B cell (primary cell): ENCODE measurements around the gene CNNM4. TPM values are rescaled to one million over a fixed set of nuclear protein-coding genes. Genes with fewer than 3 reads are reported as not detected.
A peak's percentile ranks its signal among the peaks of the same experiment; 100 is the strongest.

ENCODE experiments used
- ATAC-seq: fragments of 200-7000 bp; cut with Tn5 transposase; one replicate; pipeline ENCODE4 v1.10.0; 2021; ENCODE audit warnings: low read depth, mild to moderate bottlenecking, moderate number of reproducible peaks, moderate library complexity
- CTCF ChIA-PET: fragments of 350-600 bp; sonication (Branson Sonifier 250); formaldehyde crosslinking; loops from one replicate; lab custom pipeline; 2021; ENCODE audit warnings: antibody characterized with exemption, inconsistent platforms; lab: Charles Lee
- POLR2A ChIA-PET: fragments of 350-600 bp; sonication (Branson Sonifier 250); formaldehyde crosslinking; loops from one replicate; lab custom pipeline; 2021; ENCODE audit warnings: antibody characterized with exemption; lab: Charles Lee
- DNase-seq: peaks from one replicate; pipeline ENCODE4 v3.0.0; 2013
- H2AFZ ChIP-seq: 2 replicates; pipeline ENCODE4 v1.6.1; 2012; ENCODE audit warnings: mild to moderate bottlenecking, low read depth, low read length; ENCODE audit not compliant: insufficient read depth, poor library complexity, severe bottlenecking
- H3K27ac ChIP-seq, 2 donors: 1 replicate in 1 of 2; 2 replicates in 1 of 2; pipeline ENCODE4 v1.5.1; 2012 to 2013; ENCODE audit warnings: low read length in 2 of 2, mild to moderate bottlenecking in 2 of 2, moderate library complexity in 1 of 2
- H3K27me3 ChIP-seq, 4 experiments: fragments of 200-600 bp in 1 of 4; sonication (generic) in 1 of 4; replicated peaks in 1 of 4; 1 replicate in 2 of 4; 2 replicates in 2 of 4; pipeline versions ENCODE4 v1.6.1 to v1.7.0; 2013 to 2016; ENCODE audit warnings: low read length in 3 of 4, mild to moderate bottlenecking in 2 of 4, mixed read lengths in 1 of 4, moderate library complexity in 1 of 4; ENCODE audit not compliant: insufficient read depth in 4 of 4, control insufficient read depth in 3 of 4; ENCODE audit errors: control extremely low read depth in 1 of 4
- H3K36me3 ChIP-seq, 2 experiments: replicated peaks in 1 of 2; 1 replicate in 1 of 2; 2 replicates in 1 of 2; pipeline versions ENCODE4 v1.6.1 to v1.7.1; 2013; ENCODE audit warnings: low read length in 1 of 2; ENCODE audit not compliant: insufficient read depth in 2 of 2, control insufficient read depth in 1 of 2; ENCODE audit errors: control extremely low read depth in 1 of 2, extremely low read depth in 1 of 2
- H3K4me1 ChIP-seq, 2 donors: fragments of 200-600 bp in 1 of 2; sonication (generic) in 1 of 2; 1 replicate in 1 of 2; 2 replicates in 1 of 2; pipeline versions ENCODE4 v1.5.1 to v1.6.1; 2013 to 2017; ENCODE audit warnings: low read length in 2 of 2; ENCODE audit not compliant: control insufficient read depth in 2 of 2, insufficient read depth in 2 of 2
- H3K4me2 ChIP-seq: replicated peaks from 2 replicates; pipeline ENCODE3; 2012; ENCODE audit warnings: mild to moderate bottlenecking, low read depth, low read length; ENCODE audit not compliant: poor library complexity, severe bottlenecking
- H3K4me3 ChIP-seq, 5 experiments: fragments of 200-600 bp in 1 of 5; sonication (generic) in 1 of 5; 1 replicate in 3 of 5; 2 replicates in 2 of 5; pipeline versions ENCODE4 v1.5.1 to v1.7.0; 2011 to 2016; ENCODE audit warnings: low read length in 4 of 5, mild to moderate bottlenecking in 4 of 5, low read depth in 2 of 5, control low read depth in 1 of 5, moderate library complexity in 1 of 5; ENCODE audit not compliant: insufficient read depth in 1 of 5; ENCODE audit errors: control extremely low read depth in 1 of 5, extremely low read depth in 1 of 5
- H3K79me2 ChIP-seq: fragments of 200-600 bp; sonication (generic); one replicate; pipeline ENCODE4 v1.6.0; 2016; ENCODE audit warnings: low read length; ENCODE audit not compliant: control insufficient read depth, insufficient read depth
- H3K9ac ChIP-seq: fragments of 200-600 bp; sonication (generic); 2 replicates; pipeline ENCODE4 v1.6.1; 2017; ENCODE audit warnings: mild to moderate bottlenecking, low read length, moderate library complexity
- H3K9me3 ChIP-seq, 3 donors: one replicate each; pipeline versions ENCODE4 v1.6.1 to v1.7.1; 2013; ENCODE audit warnings: low read length in 2 of 3; ENCODE audit not compliant: control insufficient read depth in 2 of 3, insufficient read depth in 1 of 3; ENCODE audit errors: control extremely low read depth in 1 of 3
- H4K20me1 ChIP-seq: 2 replicates; pipeline ENCODE4 v1.6.0; 2012; ENCODE audit warnings: mild to moderate bottlenecking, low read length; ENCODE audit not compliant: insufficient read depth, control insufficient read depth, poor library complexity, severe bottlenecking
- H3K27ac Mint-ChIP-seq: one replicate; pipeline ENCODE4 v1.8.0; 2021; ENCODE audit warnings: mixed read lengths
- H3K27me3 Mint-ChIP-seq: one replicate; pipeline ENCODE4 v1.8.0; 2021; ENCODE audit warnings: mixed read lengths
- H3K4me1 Mint-ChIP-seq: one replicate; pipeline ENCODE4 v1.8.0; 2021; ENCODE audit warnings: mixed read lengths
- H3K4me3 Mint-ChIP-seq: one replicate; pipeline ENCODE4 v1.8.0; 2021; ENCODE audit warnings: mixed read lengths
- H3K9me3 Mint-ChIP-seq: one replicate; pipeline ENCODE4 v1.8.0; 2022; ENCODE audit warnings: mixed read lengths; ENCODE audit not compliant: insufficient read depth
- EZH2 ChIP-seq: IDR thresholded peaks from 2 replicates; pipeline ENCODE4 v1.6.1; 2012; ENCODE audit warnings: borderline replicate concordance, low read depth, mild to moderate bottlenecking, moderate library complexity, low read length; ENCODE audit not compliant: insufficient read depth, poor library complexity, severe bottlenecking
- WGBS: methylation state at CpG from one replicate; pipeline ENCODE4 v1.1.5; 2013; ENCODE audit warnings: missing lambda C conversion rate; ENCODE audit not compliant: insufficient coverage; 5-methylcytosine and 5-hydroxymethylcytosine counted together
- intact Hi-C: fragments of 100-400 bp; cut with micrococcal nuclease; formaldehyde crosslinking; loops from one replicate; pipeline ENCODE4 v1.10.0; 2022
- polyA plus RNA-seq: library from polyadenylated mRNA; depleted of rRNA; stranded (reverse); fragments of >200 nt; gene quantifications from 2 replicates; pipeline ENCODE4 v1.2.3, GENCODE V29; 2012
- total RNA-seq, 2 donors: library from RNA; stranded (reverse); fragments of 120-200 nt in 1 of 2; gene quantifications; 1 replicate in 1 of 2; 2 replicates in 1 of 2; pipeline versions ENCODE4 v1.2.3 to v1.2.4, GENCODE V29; 2013 to 2022
- TF ChIP-seq, protein P1 (sequence below): fragments of 200-600 bp; IDR thresholded peaks from one replicate; pipeline ENCODE4 v1.8.0; 2022; ENCODE audit warnings: antibody characterized with exemption, mild to moderate bottlenecking

The CNNM4 gene
- total and polyA plus RNA-seq, 2 donors (not counting 1 experiment from before 2014, with no cell fraction given): 15.1 to 24.0 TPM

DNA sequence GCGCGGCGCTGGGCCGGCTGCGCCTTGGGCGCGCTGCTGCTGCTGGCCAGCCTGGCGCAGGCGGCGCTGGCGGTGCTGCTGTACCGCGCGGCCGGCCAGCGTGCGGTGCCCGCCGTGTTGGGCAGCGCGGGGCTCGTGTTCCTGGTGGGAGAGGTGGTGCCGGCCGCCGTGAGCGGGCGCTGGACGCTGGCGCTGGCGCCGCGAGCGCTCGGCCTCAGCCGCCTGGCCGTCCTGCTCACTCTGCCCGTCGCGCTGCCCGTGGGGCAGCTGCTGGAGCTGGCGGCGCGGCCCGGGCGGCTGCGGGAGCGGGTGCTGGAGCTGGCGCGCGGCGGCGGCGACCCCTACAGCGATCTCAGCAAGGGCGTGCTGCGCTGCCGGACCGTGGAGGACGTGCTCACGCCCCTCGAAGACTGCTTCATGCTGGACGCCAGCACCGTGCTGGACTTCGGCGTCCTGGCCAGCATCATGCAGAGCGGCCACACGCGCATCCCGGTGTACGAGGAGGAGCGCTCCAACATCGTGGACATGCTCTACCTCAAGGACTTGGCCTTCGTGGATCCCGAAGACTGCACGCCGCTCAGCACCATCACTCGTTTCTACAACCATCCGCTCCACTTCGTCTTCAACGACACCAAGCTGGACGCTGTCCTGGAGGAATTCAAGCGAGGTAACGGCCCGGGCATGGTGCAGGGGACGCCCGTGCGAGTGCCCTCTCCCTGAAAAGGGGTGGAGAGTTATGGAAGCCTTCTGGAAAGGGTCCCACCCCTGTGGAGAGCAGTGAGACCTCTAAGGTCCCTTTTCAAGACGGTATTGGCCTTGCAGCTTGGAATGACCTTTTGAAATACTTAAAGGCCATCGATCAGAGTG lies 56.4 kb downstream of the CNNM4 start:
- no peak for DNase-seq
- H3K9ac ChIP-seq: peak overlapping the region; percentile 61
- CTCF ChIA-PET: interaction anchor here (0.7 to 3.8 kb wide), 11 partner anchors 11 to 295 kb away, joined by 3 to 29 read pairs (median 4); partner anchors contain the start of genes ANKRD39 and CNNM4
- H3K4me1 ChIP-seq: peaks cover 34 to 37% of the 10 kb centered on the region in 2 donors
- no peak overlapping the region for H3K27ac ChIP-seq
- peak overlapping the region; percentile 84 for H3K4me3 Mint-ChIP-seq
- peaks cover 0 to 13% of the 10 kb centered on the region in 2 experiments for H3K36me3 ChIP-seq
- H3K4me1 Mint-ChIP-seq: peaks cover 61% of the 10 kb centered on the region
- no peak overlapping the region for H2AFZ ChIP-seq
- peak overlapping the region; percentile 87 for H3K4me2 ChIP-seq
- H3K79me2 ChIP-seq: peaks cover 49% of the 10 kb centered on the region
- intact Hi-C loops: loop anchor here (1.0 to 5.0 kb wide), 8 partner anchors 11 to 480 kb away; partner anchors contain the start of genes ANKRD39, ARID5A, CNNM4 and KANSL3
- H3K27me3 ChIP-seq: no peaks in the 10 kb centered on the region
- no peaks in the 10 kb centered on the region for H3K9me3 Mint-ChIP-seq
- no peaks in the 10 kb centered on the region for H3K27me3 Mint-ChIP-seq
- H4K20me1 ChIP-seq: peaks cover 49% of the 10 kb centered on the region
- POLR2A ChIA-PET: interaction anchor here (0.6 to 2.3 kb wide), 9 partner anchors 10 to 670 kb away, joined by 3 to 14 read pairs (median 5); partner anchors contain the start of genes ANKRD39, CNNM4 and KANSL3
- H3K4me3 ChIP-seq: peak overlapping the region; percentile 31 to 95 (median 59)
- WGBS: 8% methylated on average over 88 of the region's 89 CpGs
- ATAC-seq: no peak
- H3K27ac Mint-ChIP-seq: peak overlapping the region; percentile 70
- TF ChIP-seq, protein P1, sequence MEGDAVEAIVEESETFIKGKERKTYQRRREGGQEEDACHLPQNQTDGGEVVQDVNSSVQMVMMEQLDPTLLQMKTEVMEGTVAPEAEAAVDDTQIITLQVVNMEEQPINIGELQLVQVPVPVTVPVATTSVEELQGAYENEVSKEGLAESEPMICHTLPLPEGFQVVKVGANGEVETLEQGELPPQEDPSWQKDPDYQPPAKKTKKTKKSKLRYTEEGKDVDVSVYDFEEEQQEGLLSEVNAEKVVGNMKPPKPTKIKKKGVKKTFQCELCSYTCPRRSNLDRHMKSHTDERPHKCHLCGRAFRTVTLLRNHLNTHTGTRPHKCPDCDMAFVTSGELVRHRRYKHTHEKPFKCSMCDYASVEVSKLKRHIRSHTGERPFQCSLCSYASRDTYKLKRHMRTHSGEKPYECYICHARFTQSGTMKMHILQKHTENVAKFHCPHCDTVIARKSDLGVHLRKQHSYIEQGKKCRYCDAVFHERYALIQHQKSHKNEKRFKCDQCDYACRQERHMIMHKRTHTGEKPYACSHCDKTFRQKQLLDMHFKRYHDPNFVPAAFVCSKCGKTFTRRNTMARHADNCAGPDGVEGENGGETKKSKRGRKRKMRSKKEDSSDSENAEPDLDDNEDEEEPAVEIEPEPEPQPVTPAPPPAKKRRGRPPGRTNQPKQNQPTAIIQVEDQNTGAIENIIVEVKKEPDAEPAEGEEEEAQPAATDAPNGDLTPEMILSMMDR: no peak
- TF ChIP-seq EZH2: no peak
- no peaks in the 10 kb centered on the region for H3K9me3 ChIP-seq
